Activated CD4-positive, alpha-beta T cell treated with anti-CD3 and anti-CD28 coated beads for 48 hours (primary cell): ENCODE results near the gene MSI2.

Experiments used
- DNase-seq: peaks from one replicate; pipeline ENCODE4 v3.0.0-alpha.2; 2020

The MSI2 gene

DNA sequence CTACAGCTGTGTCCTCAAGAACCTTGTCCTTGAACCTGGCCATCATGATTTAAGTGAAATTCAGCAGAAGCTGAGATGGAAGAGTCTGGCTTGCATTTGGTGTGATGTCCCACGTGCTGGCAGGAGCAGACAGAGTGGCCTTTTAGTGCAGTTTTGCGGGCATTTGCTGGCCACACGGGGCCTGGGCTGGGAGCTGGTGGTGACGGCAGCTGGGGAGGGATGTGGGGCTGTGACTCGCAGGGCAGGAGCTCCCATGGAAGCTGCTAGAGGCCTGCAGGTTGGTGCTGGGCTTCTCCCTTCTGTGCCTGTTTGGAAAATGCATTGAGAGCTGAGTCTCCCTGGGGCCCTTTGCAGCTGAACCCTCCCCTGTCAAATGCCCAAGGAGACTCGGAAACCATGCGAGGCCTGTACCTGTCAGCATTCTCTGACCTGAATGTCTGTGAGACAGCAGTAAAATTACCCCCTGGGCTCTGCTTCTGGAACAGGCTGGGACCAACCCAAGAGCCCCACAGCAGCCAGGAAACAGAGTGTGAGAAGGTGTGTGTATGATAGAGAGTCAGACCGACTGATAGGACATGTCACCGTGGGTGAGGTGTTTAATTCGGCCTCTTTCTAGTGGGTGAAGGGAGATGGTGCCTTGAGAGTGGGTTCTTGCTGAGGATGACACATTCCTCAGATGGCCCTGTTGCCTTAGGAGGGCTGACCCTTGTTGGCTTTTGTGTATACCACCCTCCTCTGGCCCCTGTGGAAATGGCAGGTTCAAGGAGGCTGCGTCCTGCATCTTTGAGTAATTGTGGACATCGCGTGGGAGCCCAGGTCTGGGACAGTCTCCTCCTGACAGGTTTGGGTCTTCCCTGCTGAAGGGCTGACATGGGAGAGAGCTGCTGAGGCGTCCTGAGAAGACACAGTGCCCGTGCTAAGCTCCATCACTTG lies 145.5 kb downstream of the MSI2 start:
- DNase-seq: no peak

DNA sequence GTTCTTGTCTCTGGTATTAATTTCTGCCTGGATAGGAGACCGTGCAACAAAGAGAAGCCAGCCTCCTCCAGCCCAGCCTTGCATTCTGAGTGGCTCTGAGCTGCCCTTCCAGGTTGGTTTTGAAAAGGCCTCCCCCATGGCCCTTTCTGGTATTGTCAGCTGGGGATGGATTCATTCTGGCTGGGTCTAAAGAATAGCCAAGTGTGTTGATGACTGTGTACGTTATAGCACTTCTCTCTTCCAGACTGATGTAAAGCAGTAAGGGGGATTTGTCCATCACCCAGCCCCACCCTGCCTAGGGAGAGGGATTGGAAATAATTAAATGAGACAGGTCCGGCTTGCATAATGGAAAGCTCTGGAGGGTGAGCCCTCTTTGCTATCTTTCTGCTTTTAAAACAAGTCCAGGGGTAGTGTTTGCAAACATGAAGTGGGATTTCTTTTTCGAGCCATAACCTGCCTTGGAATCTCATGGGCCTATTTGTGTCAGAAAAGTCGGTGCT lies 146.4 kb downstream of the MSI2 start:
- DNase-seq: no peak

DNA sequence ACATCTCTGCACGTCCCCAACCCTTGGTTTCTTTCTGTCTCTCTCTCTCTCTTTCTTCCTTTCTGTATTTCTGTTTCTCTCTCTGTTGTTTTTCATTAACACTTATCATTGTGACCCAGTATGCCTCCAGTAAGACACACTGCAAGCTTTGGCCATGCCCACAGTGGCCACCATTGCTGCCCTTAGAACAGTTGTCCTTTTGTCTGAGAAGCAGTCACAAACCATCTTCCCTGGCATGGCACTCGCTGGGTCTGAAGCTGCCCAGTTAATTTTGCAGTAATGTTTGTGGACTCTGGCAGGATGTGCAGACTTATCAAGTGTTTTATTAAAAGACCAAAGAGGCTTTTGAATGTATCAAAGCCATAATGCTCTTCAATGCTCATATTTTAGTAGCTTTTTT lies 146.9 kb downstream of the MSI2 start:
- DNase-seq: no peak

DNA sequence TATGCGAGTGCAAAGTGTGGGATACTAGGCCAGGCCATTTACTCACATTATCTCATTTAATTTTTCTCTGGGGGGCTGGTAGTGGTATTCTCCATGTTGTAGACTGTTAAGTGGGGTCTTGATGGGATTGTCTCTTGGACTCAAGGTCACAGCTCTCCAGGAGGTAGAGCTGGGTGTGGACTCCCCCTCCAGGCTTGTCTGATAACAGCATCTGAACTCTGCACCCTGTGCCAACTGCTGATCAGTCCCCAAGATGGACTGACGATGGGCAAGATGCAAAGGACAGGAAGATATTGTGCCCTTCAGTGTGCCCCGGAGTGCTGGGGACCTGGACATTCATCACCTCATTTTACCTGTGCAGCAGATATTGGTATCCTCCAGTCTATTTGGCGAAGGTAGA lies 147.8 kb downstream of the MSI2 start:
- no peak for DNase-seq

DNA sequence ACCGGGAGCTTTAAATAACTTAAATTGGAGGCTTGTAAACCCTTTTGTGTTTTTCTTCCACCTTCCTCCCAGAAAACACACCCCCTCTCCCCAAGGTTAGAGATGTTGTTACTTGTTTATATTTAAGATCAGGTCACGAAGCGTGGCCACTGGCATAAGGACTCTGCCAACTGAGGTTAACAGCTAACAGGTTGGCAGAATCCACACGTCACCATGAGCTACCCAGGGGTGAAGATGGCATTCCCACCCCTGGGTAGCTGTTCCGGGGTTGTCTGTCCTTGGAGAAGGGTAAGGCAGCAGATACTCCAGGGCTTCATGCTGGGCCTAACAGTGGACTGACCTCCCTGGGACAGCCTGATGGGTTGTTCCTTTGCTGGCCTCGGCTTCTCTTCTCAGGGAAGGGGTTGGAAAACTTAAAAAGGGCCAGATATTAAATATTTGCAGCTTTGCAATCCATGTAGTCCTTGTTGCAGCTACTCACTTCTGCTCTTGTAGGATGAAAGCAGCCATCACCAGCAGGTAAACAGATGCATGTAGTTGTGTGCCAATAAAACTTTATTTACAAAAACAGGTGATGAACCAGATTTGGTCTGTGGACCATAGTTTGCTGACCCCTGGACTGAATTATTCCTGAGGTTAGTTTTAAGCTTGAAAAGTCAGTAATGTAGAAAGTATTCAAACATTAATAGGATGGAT lies 148.6 kb downstream of the MSI2 start:
- DNase-seq: no peak

DNA sequence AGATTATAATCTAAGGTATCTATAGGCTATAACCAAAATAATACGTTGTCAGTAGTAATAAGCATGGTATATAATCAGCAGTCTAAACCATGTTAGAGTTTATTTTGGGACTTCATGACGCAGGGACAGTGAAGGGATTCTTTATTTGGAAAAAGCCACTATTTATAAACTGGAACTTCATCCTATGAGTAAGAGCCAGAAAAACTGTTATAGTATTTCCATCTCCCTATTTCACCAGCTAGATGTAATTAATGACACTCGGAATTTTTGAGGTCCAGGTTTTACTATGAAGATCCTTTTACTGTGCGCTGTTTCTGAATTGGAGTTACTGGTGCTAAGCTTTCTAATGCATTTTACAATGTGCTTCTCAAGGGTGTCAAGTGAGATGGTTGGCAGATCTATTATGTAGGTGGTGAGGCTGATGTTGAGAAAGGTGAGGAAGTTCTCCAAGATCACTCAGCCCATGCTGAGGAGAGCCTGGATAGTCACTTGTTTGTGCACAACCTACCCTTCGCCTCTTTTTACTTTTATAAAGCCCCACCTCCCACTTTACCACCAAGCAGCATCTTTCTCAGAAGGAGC lies 149.3 kb downstream of the MSI2 start:
- no peak for DNase-seq

DNA sequence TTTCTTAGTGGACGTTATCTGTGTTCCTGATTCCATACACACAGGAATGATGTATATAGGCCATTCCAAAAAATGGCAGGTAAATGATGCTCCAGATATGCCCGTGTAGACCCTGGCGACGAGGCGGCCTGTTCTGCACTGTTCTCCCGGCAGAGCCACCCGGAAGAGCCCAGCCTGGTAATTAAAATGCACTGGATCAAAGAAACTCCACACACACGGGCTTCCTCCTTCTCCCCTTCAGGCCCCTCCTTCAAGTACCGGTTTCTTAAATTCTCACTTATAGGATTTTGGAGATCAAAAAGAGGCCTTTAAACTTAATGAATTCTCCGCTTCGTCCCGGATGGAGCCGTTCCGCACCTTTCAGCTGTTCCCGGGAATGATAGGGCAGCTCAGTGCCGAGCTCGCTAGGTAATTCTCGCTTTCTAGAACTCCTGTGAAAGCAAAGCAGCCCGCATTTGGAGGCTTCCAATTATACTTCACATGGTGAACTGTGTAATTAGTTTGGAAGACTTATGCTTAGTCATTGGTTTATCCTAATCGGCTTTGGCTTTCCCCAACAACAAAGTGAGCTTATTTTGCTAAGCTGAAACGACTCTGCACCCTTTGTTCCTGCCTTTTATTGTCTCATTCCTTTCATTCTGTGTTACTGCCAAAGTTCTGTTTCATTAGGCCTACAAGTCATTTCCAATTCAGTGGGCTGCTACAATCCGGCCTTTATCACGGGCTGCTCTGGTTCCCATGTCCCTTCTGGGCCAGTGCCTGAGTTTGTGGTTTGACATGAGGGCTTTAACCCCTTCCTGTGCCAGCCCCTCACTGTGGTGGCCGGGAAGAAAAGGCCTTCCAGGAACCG lies 150.0 kb downstream of the MSI2 start:
- no peak for DNase-seq

DNA sequence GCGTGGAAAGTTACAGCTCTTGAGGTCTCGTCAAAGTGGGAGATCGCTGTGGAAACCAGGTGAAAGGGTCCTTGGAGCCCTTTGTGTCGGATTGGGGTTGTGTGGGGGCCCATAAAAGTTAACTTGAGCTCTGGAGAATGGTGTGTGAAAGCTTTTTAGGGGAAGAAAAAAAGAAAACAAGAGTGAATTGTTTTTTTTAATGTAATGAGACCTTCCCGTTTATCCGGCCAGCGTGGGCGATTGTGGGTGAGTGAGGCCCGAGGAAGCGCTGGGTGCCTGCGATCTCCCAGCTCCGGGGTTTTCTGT lies 150.6 kb downstream of the MSI2 start:
- DNase-seq: no peak

DNA sequence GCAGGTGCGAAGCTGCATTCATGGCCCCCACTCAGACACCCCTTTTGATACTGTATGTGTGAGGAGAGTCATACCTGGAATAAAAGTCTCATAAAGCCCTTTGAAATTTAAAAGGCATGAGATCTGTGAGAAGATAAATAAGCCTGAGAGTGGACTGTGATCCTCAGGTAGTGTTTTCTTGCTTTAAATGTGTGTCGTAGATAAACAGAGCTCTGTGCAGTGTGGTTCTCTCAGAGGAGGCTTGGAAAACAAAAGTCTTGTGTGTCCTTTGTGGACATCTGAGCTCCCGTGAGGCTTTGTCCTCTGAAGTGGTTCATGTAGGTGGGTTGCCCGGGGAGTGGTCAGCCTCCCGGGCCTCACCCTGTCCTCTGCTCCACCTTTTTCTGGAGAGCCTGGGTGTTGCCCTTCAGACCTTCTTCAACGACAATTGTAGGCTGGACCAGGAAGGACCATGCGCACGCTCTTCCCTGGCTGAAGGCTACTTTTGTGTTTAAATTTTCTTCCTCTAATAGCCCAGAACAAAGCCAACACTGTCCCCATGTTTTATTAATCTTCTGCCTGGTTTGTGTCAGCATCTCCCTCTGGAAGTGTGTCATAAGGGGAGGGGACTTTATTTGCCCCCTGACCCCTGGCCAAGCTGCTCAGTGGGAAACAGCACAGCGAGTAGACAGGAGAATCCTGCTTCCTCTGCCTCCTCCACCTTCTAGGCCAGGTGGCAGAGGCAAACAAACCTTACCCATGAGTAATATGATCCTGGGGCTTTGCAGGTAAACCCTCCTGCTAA lies 151.2 kb downstream of the MSI2 start:
- DNase-seq: no peak

DNA sequence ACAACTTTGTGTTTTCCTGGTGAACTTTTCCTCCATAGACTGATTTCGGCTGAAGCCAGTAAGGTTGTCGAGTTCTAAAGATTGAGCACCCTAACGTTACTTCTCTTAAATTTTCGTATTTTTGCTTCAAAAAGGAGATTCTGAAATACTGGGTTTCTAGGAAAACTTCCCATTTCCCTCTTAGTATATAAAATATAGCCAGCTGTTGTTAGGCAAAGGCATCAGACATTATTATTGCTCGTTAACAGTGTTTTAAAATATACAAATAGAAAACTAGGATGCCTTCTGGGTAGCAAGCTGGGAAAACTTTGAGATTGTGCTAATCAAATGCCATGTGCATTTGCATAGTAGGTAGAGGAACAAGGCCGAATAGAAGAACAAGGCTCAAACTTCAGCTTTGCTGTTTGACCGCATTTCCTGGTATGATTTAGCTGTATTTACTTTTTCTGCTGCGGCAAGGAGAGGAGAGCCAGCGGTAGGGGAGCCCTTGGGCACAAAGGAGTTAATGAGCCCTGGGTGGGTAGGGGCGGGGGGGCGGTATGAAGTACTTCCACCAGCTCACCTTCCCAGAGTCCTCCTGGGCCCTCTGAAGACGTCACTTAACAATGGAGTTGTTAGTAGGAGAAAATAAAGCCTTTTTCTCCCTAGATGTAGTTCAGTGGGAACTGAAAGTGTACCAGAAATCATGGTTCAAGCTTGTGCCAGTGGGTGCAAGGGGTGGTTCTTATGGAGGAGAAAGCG lies 151.9 kb downstream of the MSI2 start:
- peak; percentile 50 for DNase-seq

DNA sequence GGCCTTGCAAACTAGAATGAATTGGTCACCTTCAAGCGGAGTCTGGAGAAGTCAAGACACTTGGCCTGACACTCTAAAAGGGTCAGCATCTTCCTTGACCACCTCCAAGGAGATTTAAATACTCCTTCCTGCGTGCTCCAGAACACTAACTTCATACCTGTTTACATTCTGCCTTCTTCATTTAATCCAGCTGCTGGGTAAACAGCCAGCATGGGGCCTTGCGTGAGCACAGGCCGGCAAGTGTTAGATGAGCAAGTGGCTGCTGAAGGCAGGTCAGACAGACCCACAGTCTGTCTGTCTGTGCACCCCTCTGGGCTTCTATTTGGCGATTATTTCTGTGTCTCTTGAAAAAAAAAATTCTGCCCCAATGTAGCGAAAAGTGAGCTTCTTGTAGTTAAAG lies 153.8 kb downstream of the MSI2 start:
- no peak for DNase-seq

DNA sequence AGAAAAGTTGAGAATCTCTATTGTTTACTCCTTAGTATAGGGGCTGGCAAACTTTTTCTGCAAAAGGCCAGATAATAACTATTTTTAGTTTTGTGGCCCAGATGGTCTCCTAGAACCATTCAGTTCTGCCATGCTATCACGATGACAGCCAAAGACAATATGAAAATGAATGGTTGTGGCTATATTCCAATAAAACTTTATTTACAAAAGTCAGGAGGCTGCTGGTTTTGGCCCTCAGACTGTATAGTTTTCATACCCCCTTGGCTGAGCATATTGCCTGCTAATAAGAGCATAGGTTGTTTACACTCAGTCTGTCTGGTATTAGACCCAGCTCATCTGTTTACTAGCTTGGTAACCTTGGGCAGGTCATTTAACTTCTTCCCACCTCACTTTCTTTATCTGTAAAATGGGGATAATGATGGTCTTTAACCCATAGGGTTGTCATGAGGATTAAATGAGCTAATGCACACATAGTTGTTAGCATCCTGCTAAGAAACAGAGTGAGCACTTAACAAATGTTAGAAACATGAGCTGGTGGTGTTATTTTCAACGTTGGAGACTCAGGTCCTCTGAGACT lies 156.3 kb downstream of the MSI2 start:
- DNase-seq: no peak

DNA sequence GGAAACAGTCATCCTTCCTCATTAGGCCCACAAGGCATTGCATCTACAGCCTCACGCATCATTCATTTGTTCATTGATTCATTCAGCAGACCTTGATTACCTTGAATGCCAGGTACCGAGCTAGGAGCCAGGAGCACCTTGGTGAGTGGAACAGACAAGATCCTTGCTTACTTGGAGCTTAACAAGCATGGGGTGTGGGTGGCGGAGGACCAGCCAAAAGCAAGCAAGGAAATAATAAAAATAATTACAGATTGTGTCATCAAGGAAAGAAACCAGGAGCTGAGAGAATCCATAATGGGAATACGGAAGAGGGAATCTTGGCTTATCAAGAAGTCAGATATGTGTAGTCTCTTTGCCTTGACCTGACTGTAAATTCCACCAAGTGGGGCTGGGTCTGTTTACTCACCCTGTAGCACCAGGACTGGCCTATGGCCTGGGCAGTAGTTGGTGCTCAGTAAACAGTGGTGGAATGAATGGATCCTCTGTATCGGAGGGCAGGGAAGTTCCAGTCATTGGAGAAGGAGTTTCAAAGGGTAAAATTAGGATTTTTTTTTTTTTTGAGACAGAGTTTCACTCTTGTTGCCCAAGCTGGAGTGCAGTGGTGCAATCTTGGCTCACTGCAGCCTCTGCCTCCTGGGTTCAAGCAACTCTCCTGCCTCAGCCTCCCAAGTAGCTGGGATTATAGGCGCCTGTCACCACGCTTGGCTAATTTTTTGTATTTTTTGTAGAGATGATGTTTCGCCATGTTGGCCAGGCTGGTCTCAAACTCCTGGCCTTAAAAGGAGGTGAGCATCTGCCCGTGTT lies 157.7 kb downstream of the MSI2 start:
- DNase-seq: no peak

DNA sequence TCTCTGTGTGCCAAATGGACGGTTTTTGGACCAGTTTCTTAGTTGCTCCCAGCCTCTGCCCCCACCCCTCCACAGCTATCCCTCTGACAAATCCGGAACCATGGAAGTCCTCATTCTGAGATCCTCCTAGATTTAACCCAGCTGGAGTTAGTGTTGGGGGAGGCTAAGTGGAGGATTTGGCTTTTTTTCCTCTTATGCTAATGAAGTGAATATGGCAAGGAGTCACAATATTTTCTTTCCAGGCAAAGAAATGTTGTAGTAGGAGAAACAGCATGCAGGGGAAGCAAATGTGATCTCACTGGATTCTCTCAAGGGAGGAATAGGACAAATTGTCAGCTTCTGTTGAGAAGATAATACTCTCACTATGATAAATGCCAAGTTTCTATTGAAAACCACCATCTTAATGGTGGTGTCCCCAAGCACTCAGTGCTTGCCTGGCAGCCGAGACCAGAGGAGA lies 159.5 kb downstream of the MSI2 start:
- DNase-seq: no peak

DNA sequence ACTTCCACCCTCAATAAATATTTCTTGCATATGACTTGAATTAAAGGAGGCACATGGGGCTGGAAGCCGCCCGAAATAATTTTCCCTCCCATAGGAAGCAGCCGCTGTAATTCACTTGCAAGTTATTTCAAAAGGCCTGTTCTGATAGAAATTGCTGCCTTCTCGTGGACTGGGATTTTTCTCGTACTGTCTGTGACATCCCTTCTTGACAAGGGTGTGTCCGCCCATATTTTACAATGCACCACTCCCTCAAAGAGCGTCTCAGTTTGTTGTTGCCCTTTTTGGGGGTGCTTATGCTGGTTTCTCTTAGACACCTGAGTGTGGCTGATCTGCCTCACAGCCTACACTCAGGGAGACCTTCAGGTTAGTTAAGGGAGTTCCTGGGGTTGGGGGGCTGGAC lies 160.0 kb downstream of the MSI2 start:
- DNase-seq: no peak

DNA sequence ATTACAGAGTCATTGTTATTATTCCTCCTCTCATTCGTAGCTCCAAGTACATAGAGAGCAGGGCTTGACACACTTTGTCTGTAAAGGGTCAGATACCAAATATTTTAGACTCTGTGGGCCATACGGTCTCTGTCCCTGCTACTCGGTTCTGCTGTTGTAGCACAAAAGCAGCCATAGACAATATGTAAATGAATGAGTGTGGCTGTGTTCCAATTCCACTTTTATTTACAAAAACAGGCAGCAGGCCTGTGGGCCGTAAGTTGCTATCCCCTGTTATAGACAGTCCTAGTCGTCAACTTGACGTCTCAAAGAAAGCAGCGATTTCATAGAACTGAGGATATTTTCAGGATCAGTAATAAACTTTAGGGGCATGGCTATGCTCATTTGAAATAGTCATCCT lies 161.6 kb downstream of the MSI2 start:
- no peak for DNase-seq

DNA sequence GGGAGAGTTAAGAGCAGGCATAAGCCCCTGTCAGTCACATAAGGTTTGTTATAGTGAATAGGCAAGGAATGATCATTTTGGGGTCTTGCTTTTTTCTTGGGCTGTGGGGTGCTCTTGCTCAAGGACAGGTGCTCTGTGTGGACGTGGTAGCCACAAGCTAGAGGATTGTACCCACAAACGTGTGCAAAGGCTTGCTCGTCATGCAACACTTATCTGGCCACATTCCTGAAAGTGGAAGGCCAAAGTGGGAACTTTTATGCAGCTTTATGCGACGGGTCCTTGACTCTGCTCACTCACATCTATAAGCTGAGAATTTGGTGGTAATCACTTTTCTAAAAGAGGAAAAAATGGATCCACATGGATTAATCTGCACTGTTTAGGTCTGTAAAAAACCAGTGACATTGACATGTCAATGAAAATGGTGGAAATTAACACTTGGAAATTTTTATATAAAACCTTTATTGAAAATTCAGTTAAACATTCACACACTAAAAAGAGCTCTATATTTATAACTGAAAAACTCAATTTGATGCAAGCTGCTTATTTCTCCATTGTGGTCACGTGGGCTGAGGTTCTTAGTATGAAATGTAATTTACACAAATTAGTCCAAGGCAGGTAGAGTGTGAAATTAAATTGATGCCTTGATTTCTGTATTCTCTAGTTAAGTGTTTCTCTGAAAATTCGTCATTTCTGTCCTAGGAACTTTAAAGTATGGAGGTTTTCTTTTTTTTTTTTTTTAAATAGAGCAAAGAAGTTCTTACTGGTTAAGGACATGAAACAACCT lies 162.3 kb downstream of the MSI2 start:
- no peak for DNase-seq

DNA sequence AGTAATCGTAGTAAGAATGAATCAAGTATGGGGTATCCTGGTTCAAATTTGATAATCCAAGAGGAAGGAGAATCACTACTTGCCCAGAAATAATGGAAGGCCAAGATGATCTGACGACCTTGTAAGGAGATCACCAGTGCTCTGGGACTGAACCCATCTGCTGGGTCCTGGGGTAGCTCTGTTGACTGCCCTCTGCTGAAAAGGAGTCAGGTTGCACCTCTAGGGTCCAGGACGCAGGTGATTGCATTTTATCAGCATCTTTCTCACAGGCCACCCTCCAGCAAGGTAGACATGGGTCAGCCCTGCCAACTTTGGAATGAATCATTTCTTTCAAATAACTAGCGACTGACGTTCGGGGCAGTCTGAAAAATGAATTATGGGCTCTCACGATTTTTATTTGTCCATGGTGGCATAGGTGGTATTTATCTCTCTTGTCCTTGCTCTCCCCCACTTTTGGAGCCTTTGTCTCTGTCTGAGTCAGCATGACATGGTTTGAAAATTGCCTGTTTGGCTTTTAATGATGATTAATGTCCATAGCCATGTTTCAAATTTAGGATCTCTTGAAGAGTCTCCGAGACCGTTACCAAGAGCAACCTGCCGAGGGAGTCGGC lies 163.7 kb downstream of the MSI2 start:
- DNase-seq: no peak
